DND-41 (cell line): Measurements from ENCODE around the gene ABLIM3.

Source experiments
- ATAC-seq: fragments of 200-7000 bp; cut with Tn5 transposase; 3 replicates; pipeline ENCODE4 v1.9.1; 2021; ENCODE audit warnings: low read depth; ENCODE audit not compliant: insufficient read depth
- DNase-seq: peaks from one replicate; pipeline ENCODE4 v3.0.0-alpha.2; 2020
- H2AFZ ChIP-seq: 2 replicates; pipeline ENCODE4 v1.6.0; 2012; ENCODE audit warnings: low read depth, low read length
- H3K27ac ChIP-seq: 2 replicates; pipeline ENCODE4 v1.5.1; 2012; ENCODE audit warnings: low read length, inconsistent platforms
- H3K27me3 ChIP-seq: fragments of 200-600 bp; sonication (generic); 2 replicates; pipeline ENCODE4 v1.6.0; 2012; ENCODE audit warnings: low read length, mild to moderate bottlenecking, inconsistent platforms; ENCODE audit not compliant: insufficient read depth, poor library complexity
- H3K36me3 ChIP-seq: 2 replicates; pipeline ENCODE4 v1.5.1; 2012; ENCODE audit warnings: low read length, inconsistent platforms; ENCODE audit not compliant: insufficient read depth
- H3K4me1 ChIP-seq: 2 replicates; pipeline ENCODE4 v1.5.1; 2012; ENCODE audit warnings: mild to moderate bottlenecking, low read length; ENCODE audit not compliant: insufficient read depth
- H3K4me2 ChIP-seq: 2 replicates; pipeline ENCODE4 v1.6.0; 2012; ENCODE audit warnings: mild to moderate bottlenecking, moderate library complexity, low read length, inconsistent platforms; ENCODE audit not compliant: insufficient read depth
- H3K4me3 ChIP-seq, 2 experiments: fragments of 200-600 bp in 1 of 2; shearing (Covaris generic) in 1 of 2; 2 replicates each; pipeline ENCODE4 v1.5.1; 2012 to 2016; ENCODE audit warnings: inconsistent platforms in 2 of 2, low read length in 2 of 2, mild to moderate bottlenecking in 2 of 2, low read depth in 1 of 2, moderate library complexity in 1 of 2
- H3K79me2 ChIP-seq: 2 replicates; pipeline ENCODE4 v1.6.0; 2012; ENCODE audit warnings: low read length, inconsistent platforms; ENCODE audit not compliant: insufficient read depth
- H3K9ac ChIP-seq: 2 replicates; pipeline ENCODE4 v1.6.0; 2012; ENCODE audit warnings: low read depth, mild to moderate bottlenecking, inconsistent platforms, low read length, moderate library complexity
- H3K9me3 ChIP-seq: 2 replicates; pipeline ENCODE4 v1.5.1; 2012; ENCODE audit warnings: low read length, moderate library complexity, mild to moderate bottlenecking, inconsistent platforms; ENCODE audit not compliant: insufficient read depth, severe bottlenecking
- H4K20me1 ChIP-seq: 2 replicates; pipeline ENCODE4 v1.6.0; 2012; ENCODE audit warnings: low read length; ENCODE audit not compliant: insufficient read depth
- CTCF ChIP-seq: IDR thresholded peaks from 2 replicates; pipeline ENCODE4 v1.5.1; 2012; ENCODE audit warnings: borderline replicate concordance, low read length, moderate library complexity, mild to moderate bottlenecking; ENCODE audit not compliant: poor library complexity, severe bottlenecking; ENCODE audit errors: extremely low read depth
- EZH2 ChIP-seq: IDR thresholded peaks from 3 replicates; pipeline ENCODE4 v1.6.1; 2012; ENCODE audit warnings: borderline replicate concordance, low read depth, mild to moderate bottlenecking, moderate library complexity, low read length, inconsistent platforms; ENCODE audit not compliant: severe bottlenecking

The ABLIM3 gene

GRCh38 chr5:149100331-149100730 is 41.0 kb upstream of the ABLIM3 start:
- ATAC-seq, result no peak

GRCh38 chr5:149108651-149109280 is 32.5 kb upstream of the ABLIM3 start:
- ATAC-seq, result no peak
- Histone ChIP-seq H3K4me2 (no peak overlapping the region), H3K79me2 (no peaks in the 10 kb centered on the region), H4K20me1 (no peaks in the 10 kb centered on the region), H3K4me3 (no peak overlapping the region), H3K9ac (no peak overlapping the region), H3K27ac (no peak overlapping the region), H3K4me1 (no peaks in the 10 kb centered on the region), H3K36me3 (no peaks in the 10 kb centered on the region), H3K27me3 (peaks cover 3% of the 10 kb centered on the region), H3K9me3 (no peaks in the 10 kb centered on the region), H2AFZ (no peak overlapping the region)
- no peak for TF ChIP-seq EZH2
- TF ChIP-seq CTCF, result no peak
- DNase-seq, result no peak

More at GRCh38 chr5:149100331-149100730, 41.0 kb upstream of the ABLIM3 start:
- Histone ChIP-seq H3K9ac (no peak overlapping the region), H3K27me3 (no peaks in the 10 kb centered on the region), H3K4me2 (no peak overlapping the region), H3K36me3 (no peaks in the 10 kb centered on the region), H2AFZ (no peak overlapping the region), H3K27ac (no peak overlapping the region), H3K79me2 (no peaks in the 10 kb centered on the region), H3K4me1 (no peaks in the 10 kb centered on the region), H3K4me3 (no peak overlapping the region), H3K9me3 (no peaks in the 10 kb centered on the region), H4K20me1 (no peaks in the 10 kb centered on the region)
- no peak for DNase-seq
- TF ChIP-seq CTCF (no peak), EZH2 (no peak)

DNA sequence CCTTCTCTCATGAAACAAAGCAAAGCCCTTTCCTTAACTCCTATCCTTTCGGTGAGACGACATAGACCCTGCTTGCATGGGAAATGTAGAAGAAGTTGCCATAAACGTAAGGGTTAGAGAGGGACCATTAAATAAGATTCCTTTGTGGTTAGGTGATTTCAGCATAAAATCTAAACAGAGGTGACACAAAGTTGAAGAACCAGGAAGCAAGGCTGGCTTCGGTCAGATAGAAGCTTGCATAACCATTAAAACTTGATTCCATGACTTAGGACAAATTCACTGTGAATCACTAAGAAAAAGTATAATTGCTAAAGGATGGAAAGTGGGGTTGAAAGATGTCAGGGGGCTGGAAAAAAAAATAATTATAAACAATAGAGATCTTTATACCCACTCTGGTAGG is 30.9 kb upstream of the ABLIM3 start:
- Histone ChIP-seq H3K9me3 (no peaks in the 10 kb centered on the region), H3K4me3 (no peak overlapping the region), H3K4me2 (no peak overlapping the region), H2AFZ (no peak overlapping the region), H3K27me3 (peaks cover 3% of the 10 kb centered on the region), H4K20me1 (no peaks in the 10 kb centered on the region), H3K9ac (no peak overlapping the region), H3K36me3 (no peaks in the 10 kb centered on the region), H3K27ac (no peak overlapping the region), H3K79me2 (no peaks in the 10 kb centered on the region), H3K4me1 (no peaks in the 10 kb centered on the region)
- TF ChIP-seq CTCF (no peak), EZH2 (no peak)
- ATAC-seq (no peak), DNase-seq (no peak)

GRCh38 chr5:149113669-149114068 is 27.6 kb upstream of the ABLIM3 start:
- no peak overlapping the region for H3K27ac ChIP-seq
- no peak for ATAC-seq
- H3K4me3 ChIP-seq, result no peak overlapping the region
- H3K36me3 ChIP-seq, result no peaks in the 10 kb centered on the region
- no peaks in the 10 kb centered on the region for H3K4me1 ChIP-seq
- H3K79me2 ChIP-seq, result no peaks in the 10 kb centered on the region
- no peaks in the 10 kb centered on the region for H4K20me1 ChIP-seq
- H2AFZ ChIP-seq, result no peak overlapping the region
- no peak for DNase-seq
- peaks cover 6% of the 10 kb centered on the region for H3K27me3 ChIP-seq
- no peaks in the 10 kb centered on the region for H3K9me3 ChIP-seq
- no peak overlapping the region for H3K9ac ChIP-seq
- H3K4me2 ChIP-seq, result no peak overlapping the region
- TF ChIP-seq EZH2, result no peak
- TF ChIP-seq CTCF, result no peak
